ENCODE results near the gene FOXI2. TPM values are rescaled to one million over a fixed set of nuclear protein-coding genes. Genes with fewer than 3 reads are reported as not detected.

FOXI2 gene
- total and polyA plus RNA-seq, 4 experiments from 2014 or later, result not detected

DNA sequence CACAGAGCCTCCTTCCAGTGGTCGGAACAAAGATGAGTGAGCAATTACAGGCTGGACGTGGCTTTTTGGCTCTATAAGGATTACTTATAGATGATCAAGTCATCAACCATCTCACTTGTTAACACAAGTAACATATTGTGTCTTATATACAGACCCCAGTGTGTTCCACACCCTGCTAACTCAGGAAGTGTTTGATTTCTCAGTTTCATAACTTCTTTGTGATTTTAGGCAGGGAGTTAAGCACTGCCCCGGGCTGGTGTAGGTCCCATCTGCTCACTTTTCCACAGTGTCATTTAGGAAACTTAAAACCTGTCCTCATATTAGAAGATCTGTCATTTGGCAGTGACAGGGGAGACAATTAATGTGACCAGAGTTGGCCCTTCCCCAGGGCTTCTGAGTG, 6.2 kb downstream of the FOXI2 start:
- H3K27me3 Mint-ChIP-seq, result peaks cover 0 to 3% of the 10 kb centered on the region in 2 donors
- H3K36me3 Mint-ChIP-seq, result no peaks in the 10 kb centered on the region
- H3K9me3 ChIP-seq (ENCODE audit: control insufficient read depth in 1 of 2, low read length in 2 of 2), result no peaks in the 10 kb centered on the region
- no peak overlapping the region for H3K4me3 ChIP-seq (ENCODE audit: low read length in 2 of 2)
- POLR2A ChIA-PET (ENCODE audit: partially characterized antibody), result no interaction called here
- peaks cover 0 to 12% (median 1%) of the 10 kb centered on the region in 8 donors for H3K9me3 Mint-ChIP-seq
- no peak for DNase-seq
- no peak overlapping the region for H3K27ac Mint-ChIP-seq
- H3K27ac ChIP-seq (ENCODE audit: low read depth, low read length), result no peak overlapping the region
- no peaks in the 10 kb centered on the region for H3K4me1 Mint-ChIP-seq
- CTCF ChIA-PET (ENCODE audit: partially characterized antibody), result interaction anchor here (0.6 kb wide), 1 partner anchor 10 kb away, joined by 3 read pairs; no protein-coding TSS in a partner anchor
- no peaks in the 10 kb centered on the region for H3K4me1 ChIP-seq (ENCODE audit: insufficient read depth, low read length)
- no peaks in the 10 kb centered on the region for H3K36me3 ChIP-seq (ENCODE audit: insufficient read depth, low read length)
- intact Hi-C loops (cut with micrococcal nuclease), result no loop called here
- no peaks in the 10 kb centered on the region for H3K27me3 ChIP-seq (ENCODE audit: insufficient read depth, low read length)
- H3K4me3 Mint-ChIP-seq, result no peak overlapping the region

GRCh38 chr10:127744956-127745355, 8.0 kb downstream of the FOXI2 start:
- ChIA-PET CTCF (ENCODE audit: partially characterized antibody) (no interaction called here), POLR2A (ENCODE audit: partially characterized antibody) (no interaction called here)
- H3K27ac ChIP-seq (ENCODE audit: low read depth, low read length), result no peak overlapping the region
- no peaks in the 10 kb centered on the region for H3K4me1 ChIP-seq (ENCODE audit: insufficient read depth, low read length)
- Mint-ChIP-seq H3K4me3 (no peak overlapping the region), H3K27me3 (peaks cover 0 to 3% of the 10 kb centered on the region in 2 donors), H3K27ac (no peak overlapping the region), H3K4me1 (no peaks in the 10 kb centered on the region), H3K36me3 (peaks cover 0 to 2% of the 10 kb centered on the region in 2 donors), H3K9me3 (peaks cover 0 to 20% (median 9%) of the 10 kb centered on the region in 8 donors)
- intact Hi-C loops (cut with micrococcal nuclease), result no loop called here
- H3K9me3 ChIP-seq (ENCODE audit: control insufficient read depth in 1 of 2, low read length in 2 of 2), result no peaks in the 10 kb centered on the region
- H3K27me3 ChIP-seq (ENCODE audit: insufficient read depth, low read length), result no peaks in the 10 kb centered on the region
- H3K36me3 ChIP-seq (ENCODE audit: insufficient read depth, low read length), result no peaks in the 10 kb centered on the region
- no peak overlapping the region for H3K4me3 ChIP-seq (ENCODE audit: low read length in 2 of 2)
- DNase-seq, result no peak

DNA sequence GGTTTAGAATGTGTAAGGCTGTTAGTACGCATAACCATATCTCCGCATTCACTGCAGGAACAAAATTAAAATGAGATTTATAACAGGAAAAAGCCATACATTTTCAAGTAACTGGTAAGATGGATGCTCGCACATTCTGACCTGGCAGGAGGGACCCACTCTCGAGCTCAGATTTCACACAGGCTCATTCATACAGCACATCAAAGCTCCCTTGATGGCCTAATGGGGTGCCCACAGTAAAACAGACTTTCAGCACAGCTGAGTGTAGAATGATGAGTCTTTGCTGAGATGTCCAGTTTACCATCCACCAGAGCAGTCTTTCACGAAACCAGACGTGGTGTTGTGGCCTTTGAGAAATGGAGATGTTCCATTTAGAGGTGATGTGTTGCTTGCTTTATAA, 8.9 kb downstream of the FOXI2 start:
- Mint-ChIP-seq H3K27ac (no peak overlapping the region), H3K9me3 (peaks cover 0 to 20% (median 9%) of the 10 kb centered on the region in 8 donors), H3K4me3 (no peak overlapping the region), H3K4me1 (no peaks in the 10 kb centered on the region), H3K36me3 (peaks cover 0 to 2% of the 10 kb centered on the region in 2 donors), H3K27me3 (peaks cover 0 to 3% of the 10 kb centered on the region in 2 donors)
- no peak for DNase-seq
- Histone ChIP-seq H3K27ac (ENCODE audit: low read depth, low read length) (no peak overlapping the region), H3K36me3 (ENCODE audit: insufficient read depth, low read length) (no peaks in the 10 kb centered on the region), H3K27me3 (ENCODE audit: insufficient read depth, low read length) (no peaks in the 10 kb centered on the region), H3K9me3 (ENCODE audit: control insufficient read depth in 1 of 2, low read length in 2 of 2) (no peaks in the 10 kb centered on the region), H3K4me1 (ENCODE audit: insufficient read depth, low read length) (no peaks in the 10 kb centered on the region), H3K4me3 (ENCODE audit: low read length in 2 of 2) (no peak overlapping the region)
- intact Hi-C loops (cut with micrococcal nuclease), result no loop called here
- POLR2A ChIA-PET (ENCODE audit: partially characterized antibody), result no interaction called here
- CTCF ChIA-PET (ENCODE audit: partially characterized antibody), result no interaction called here

GRCh38 chr10:127755753-127756152, 18.8 kb downstream of the FOXI2 start:
- Histone ChIP-seq H3K9me3 (ENCODE audit: control insufficient read depth in 1 of 2, low read length in 2 of 2) (no peaks in the 10 kb centered on the region), H3K27me3 (ENCODE audit: insufficient read depth, low read length) (no peaks in the 10 kb centered on the region), H3K4me1 (ENCODE audit: insufficient read depth, low read length) (no peaks in the 10 kb centered on the region), H3K27ac (ENCODE audit: low read depth, low read length) (no peak overlapping the region), H3K4me3 (ENCODE audit: low read length in 2 of 2) (no peak overlapping the region), H3K36me3 (ENCODE audit: insufficient read depth, low read length) (no peaks in the 10 kb centered on the region)
- Mint-ChIP-seq H3K4me3 (no peak overlapping the region), H3K4me1 (no peaks in the 10 kb centered on the region), H3K9me3 (no peaks in the 10 kb centered on the region), H3K36me3 (no peaks in the 10 kb centered on the region), H3K27me3 (peaks cover under 1 to 1% of the 10 kb centered on the region in 2 donors), H3K27ac (no peak overlapping the region)
- ChIA-PET POLR2A (ENCODE audit: partially characterized antibody) (no interaction called here), CTCF (ENCODE audit: partially characterized antibody) (no interaction called here)
- intact Hi-C loops (cut with micrococcal nuclease), result no loop called here
- DNase-seq, result no peak

DNA sequence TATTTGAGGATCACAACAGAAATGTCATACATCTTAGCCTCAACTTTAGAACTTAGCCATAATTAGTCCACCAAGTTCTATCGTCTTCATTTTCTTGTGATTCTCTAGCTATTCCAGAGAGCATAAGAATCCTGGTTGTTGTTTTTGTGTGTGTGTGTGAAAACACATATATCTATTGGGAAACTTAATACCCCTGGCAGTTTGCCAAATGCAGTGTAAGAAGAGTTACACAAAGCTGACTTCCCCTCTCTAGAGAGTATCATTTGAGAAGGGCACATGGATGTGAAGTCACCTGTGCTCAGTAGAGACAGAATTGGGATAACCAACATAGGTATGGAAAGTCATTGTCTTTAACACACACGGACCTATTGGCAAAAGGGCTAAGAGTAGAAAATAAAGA, 19.3 kb downstream of the FOXI2 start:
- no peaks in the 10 kb centered on the region for H3K27me3 ChIP-seq (ENCODE audit: insufficient read depth, low read length)
- H3K4me3 ChIP-seq (ENCODE audit: low read length in 2 of 2), result no peak overlapping the region
- H3K36me3 ChIP-seq (ENCODE audit: insufficient read depth, low read length), result no peaks in the 10 kb centered on the region
- no peaks in the 10 kb centered on the region for H3K4me1 ChIP-seq (ENCODE audit: insufficient read depth, low read length)
- Mint-ChIP-seq H3K27ac (no peak overlapping the region), H3K4me1 (no peaks in the 10 kb centered on the region), H3K9me3 (no peaks in the 10 kb centered on the region), H3K36me3 (no peaks in the 10 kb centered on the region), H3K4me3 (no peak overlapping the region), H3K27me3 (peaks cover 0 to 1% of the 10 kb centered on the region in 2 donors)
- intact Hi-C loops (cut with micrococcal nuclease), result no loop called here
- POLR2A ChIA-PET (ENCODE audit: partially characterized antibody), result no interaction called here
- CTCF ChIA-PET (ENCODE audit: partially characterized antibody), result no interaction called here
- H3K27ac ChIP-seq (ENCODE audit: low read depth, low read length), result no peak overlapping the region
- no peaks in the 10 kb centered on the region for H3K9me3 ChIP-seq (ENCODE audit: control insufficient read depth in 1 of 2, low read length in 2 of 2)
- no peak for DNase-seq

- ChIA-PET POLR2A (ENCODE audit: partially characterized antibody) (no interaction called here), CTCF (ENCODE audit: partially characterized antibody) (no interaction called here)
- intact Hi-C loops (cut with micrococcal nuclease), result no loop called here
- Mint-ChIP-seq H3K9me3 (peaks cover 0 to 5% (median 0%) of the 10 kb centered on the region in 8 donors), H3K27me3 (peaks cover 3 to 5% of the 10 kb centered on the region in 2 donors), H3K4me1 (no peaks in the 10 kb centered on the region), H3K36me3 (no peaks in the 10 kb centered on the region), H3K27ac (no peak overlapping the region), H3K4me3 (no peak overlapping the region)
- H3K36me3 ChIP-seq (ENCODE audit: insufficient read depth, low read length), result no peaks in the 10 kb centered on the region
- H3K4me3 ChIP-seq (ENCODE audit: low read length in 2 of 2), result no peak overlapping the region
- H3K9me3 ChIP-seq (ENCODE audit: control insufficient read depth in 1 of 2, low read length in 2 of 2), result no peaks in the 10 kb centered on the region
- no peaks in the 10 kb centered on the region for H3K4me1 ChIP-seq (ENCODE audit: insufficient read depth, low read length)
- no peaks in the 10 kb centered on the region for H3K27me3 ChIP-seq (ENCODE audit: insufficient read depth, low read length)
- no peak overlapping the region for H3K27ac ChIP-seq (ENCODE audit: low read depth, low read length)
- DNase-seq, result no peak
These were observed 20.0 kb downstream of the FOXI2 start for GRCh38 chr10:127757033-127757432.

GRCh38 chr10:127759276-127759675, 22.3 kb downstream of the FOXI2 start:
- ChIA-PET CTCF (ENCODE audit: partially characterized antibody) (interaction anchor here (1.4 kb wide), 1 partner anchor 46 kb away, joined by 4 read pairs; no protein-coding TSS in a partner anchor), POLR2A (ENCODE audit: partially characterized antibody) (no interaction called here)
- Mint-ChIP-seq H3K27me3 (peaks cover 5% of the 10 kb centered on the region in 2 donors), H3K27ac (no peak overlapping the region), H3K36me3 (no peaks in the 10 kb centered on the region), H3K4me1 (no peaks in the 10 kb centered on the region), H3K9me3 (peaks cover 0 to 5% (median 0%) of the 10 kb centered on the region in 8 donors), H3K4me3 (no peak overlapping the region)
- DNase-seq, result no peak
- no peak overlapping the region for H3K4me3 ChIP-seq (ENCODE audit: low read length in 2 of 2)
- H3K4me1 ChIP-seq (ENCODE audit: insufficient read depth, low read length), result no peaks in the 10 kb centered on the region
- H3K9me3 ChIP-seq (ENCODE audit: control insufficient read depth in 1 of 2, low read length in 2 of 2), result no peaks in the 10 kb centered on the region
- H3K27me3 ChIP-seq (ENCODE audit: insufficient read depth, low read length), result no peaks in the 10 kb centered on the region
- intact Hi-C loops (cut with micrococcal nuclease), result no loop called here
- no peaks in the 10 kb centered on the region for H3K36me3 ChIP-seq (ENCODE audit: insufficient read depth, low read length)
- no peak overlapping the region for H3K27ac ChIP-seq (ENCODE audit: low read depth, low read length)

GRCh38 chr10:127762925-127763324, 25.9 kb downstream of the FOXI2 start:
- H3K9me3 ChIP-seq (ENCODE audit: control insufficient read depth in 1 of 2, low read length in 2 of 2), result no peaks in the 10 kb centered on the region
- DNase-seq, result no peak
- no peak overlapping the region for H3K4me3 Mint-ChIP-seq
- no peak overlapping the region for H3K27ac ChIP-seq (ENCODE audit: low read depth, low read length)
- peaks cover 0 to 5% (median 0%) of the 10 kb centered on the region in 8 donors for H3K9me3 Mint-ChIP-seq
- ChIA-PET POLR2A (ENCODE audit: partially characterized antibody) (no interaction called here), CTCF (ENCODE audit: partially characterized antibody) (no interaction called here)
- peaks cover 0 to 3% (median 0%) of the 10 kb centered on the region in 4 donors for H3K4me1 Mint-ChIP-seq
- no peaks in the 10 kb centered on the region for H3K4me1 ChIP-seq (ENCODE audit: insufficient read depth, low read length)
- peaks cover 6% of the 10 kb centered on the region in 2 donors for H3K27me3 Mint-ChIP-seq
- no peaks in the 10 kb centered on the region for H3K27me3 ChIP-seq (ENCODE audit: insufficient read depth, low read length)
- no peak overlapping the region for H3K4me3 ChIP-seq (ENCODE audit: low read length in 2 of 2)
- no peaks in the 10 kb centered on the region for H3K36me3 Mint-ChIP-seq
- intact Hi-C loops (cut with micrococcal nuclease), result no loop called here
- H3K36me3 ChIP-seq (ENCODE audit: insufficient read depth, low read length), result no peaks in the 10 kb centered on the region
- no peak overlapping the region for H3K27ac Mint-ChIP-seq

Measured in CD4-positive, alpha-beta memory T cell (primary cell).